Thyroid gland (tissue), 4 donors: ENCODE measurements around the gene CXXC1. TPM values are rescaled to one million over a fixed set of nuclear protein-coding genes. Genes with fewer than 3 reads are reported as not detected.
A peak's percentile ranks its signal among the peaks of the same experiment; 100 is the strongest.

Experiments
- DNase-seq, 2 donors: peaks; one replicate each; pipeline ENCODE4 v3.0.0-alpha.2; 2019
- H3K27ac ChIP-seq, 3 donors: fragments of 200-600 bp; sonication (generic); 1 replicate in 2 of 3; 2 replicates in 1 of 3; pipeline ENCODE4 v1.5.1; 2016 to 2019; ENCODE audit warnings: mild to moderate bottlenecking in 1 of 3, moderate library complexity in 1 of 3
- H3K27me3 ChIP-seq: fragments of 200-600 bp; sonication (generic); one replicate; pipeline ENCODE4 v1.5.1; 2019
- H3K36me3 ChIP-seq, 2 donors: fragments of 200-600 bp; sonication (generic); one replicate each; pipeline ENCODE4 v1.5.1; 2016 to 2019
- H3K4me1 ChIP-seq, 2 donors: fragments of 200-600 bp; sonication (generic); one replicate each; pipeline ENCODE4 v1.5.1; 2017 to 2019
- H3K4me3 ChIP-seq, 3 donors: fragments of 200-600 bp; sonication (generic); replicated peaks in 1 of 3; 1 replicate in 2 of 3; 2 replicates in 1 of 3; pipeline ENCODE4 v1.5.1; 2016; ENCODE audit warnings: mild to moderate bottlenecking in 1 of 3
- H3K9me3 ChIP-seq: fragments of 200-600 bp; sonication (generic); one replicate; pipeline ENCODE4 v1.5.1; 2017
- CTCF ChIP-seq, 6 experiments: fragments of 200-600 bp in 3 of 6; fragments of 450-650 bp in 3 of 6; sonication (generic) in 3 of 6; IDR thresholded peaks; one replicate each; pipeline ENCODE4 v1.5.1; 2016 to 2019; ENCODE audit warnings: antibody characterized with exemption in 6 of 6, mild to moderate bottlenecking in 2 of 6, inconsistent platforms in 1 of 6, moderate library complexity in 1 of 6
- POLR2A ChIP-seq, 2 donors: fragments of 450-650 bp; IDR thresholded peaks; one replicate each; pipeline ENCODE4 v1.6.1; 2017; ENCODE audit warnings: antibody characterized with exemption in 2 of 2, mild to moderate bottlenecking in 2 of 2, moderate library complexity in 1 of 2
- WGBS, 2 donors: methylation state at CpG; one replicate each; pipeline ENCODE4 v1.1.5; 2017; 5-methylcytosine and 5-hydroxymethylcytosine counted together
- intact Hi-C: fragments of 100-400 bp; cut with DNase I; formaldehyde crosslinking; loops from one replicate; pipeline ENCODE4 v1.15.1; 2023
- total RNA-seq, 4 donors: library from RNA; depleted of rRNA; stranded (reverse); fragments of >200 nt; gene quantifications; one replicate each; pipeline ENCODE4 v1.2.3, GENCODE V29; 2016

The CXXC1 gene
- total RNA-seq, 4 donors from 2014 or later, result 39.7 to 125 (median 62.7) TPM

- DNase-seq, result no peak
- 2 to 3% methylated on average over 8 of the region's 8 CpGs for WGBS, 2 donors
- Histone ChIP-seq H3K4me1 (peaks cover 0 to 8% of the 10 kb centered on the region in 2 donors), H3K27ac (no peak overlapping the region), H3K27me3 (no peaks in the 10 kb centered on the region), H3K9me3 (no peaks in the 10 kb centered on the region), H3K36me3 (no peaks in the 10 kb centered on the region), H3K4me3 (peak overlapping the region; percentile 5 to 40 (median 40))
- intact Hi-C loops, result no loop called here
- no peak for TF ChIP-seq CTCF (IDR thresholded peaks at IDR 0.05)
- no peak for TF ChIP-seq POLR2A (IDR thresholded peaks at IDR 0.05)
These were observed 19.9 kb upstream of the CXXC1 start for GRCh38 chr18:50307400-50307737.

GRCh38 chr18:50306944-50307343, 19.5 kb upstream of the CXXC1 start:
- 33 to 41% methylated on average over 8 of the region's 8 CpGs for WGBS, 2 donors
- Histone ChIP-seq H3K27ac (no peak overlapping the region), H3K4me3 (no peak overlapping the region), H3K36me3 (no peaks in the 10 kb centered on the region), H3K27me3 (no peaks in the 10 kb centered on the region), H3K9me3 (no peaks in the 10 kb centered on the region), H3K4me1 (peaks cover 0 to 8% of the 10 kb centered on the region in 2 donors)
- TF ChIP-seq POLR2A (IDR thresholded peaks at IDR 0.05), result no peak
- no peak for TF ChIP-seq CTCF (IDR thresholded peaks at IDR 0.05)
- DNase-seq, result peak in 1 of 2 donors; percentile 9
- intact Hi-C loops, result no loop called here

- Histone ChIP-seq H3K36me3 (no peaks in the 10 kb centered on the region), H3K27me3 (no peaks in the 10 kb centered on the region), H3K9me3 (no peaks in the 10 kb centered on the region), H3K4me3 (no peak overlapping the region), H3K4me1 (peaks cover 6% of the 10 kb centered on the region in 2 donors), H3K27ac (no peak overlapping the region)
- TF ChIP-seq POLR2A (IDR thresholded peaks at IDR 0.05), result no peak
- TF ChIP-seq CTCF (IDR thresholded peaks at IDR 0.05), result no peak
- 62 to 65% methylated on average over 5 of the region's 5 CpGs for WGBS, 2 donors
- no peak for DNase-seq
- intact Hi-C loops, result no loop called here
These were observed 13.6 kb upstream of the CXXC1 start for GRCh38 chr18:50301074-50301473.

GRCh38 chr18:50299626-50300388, 12.3 kb upstream of the CXXC1 start:
- intact Hi-C loops, result no loop called here
- WGBS, 2 donors, result 76 to 77% methylated on average over 7 of the region's 7 CpGs

More at GRCh38 chr18:50299626-50300388, 12.3 kb upstream of the CXXC1 start:
- TF ChIP-seq CTCF (IDR thresholded peaks at IDR 0.05), result no peak
- TF ChIP-seq POLR2A (IDR thresholded peaks at IDR 0.05), result no peak
- no peak overlapping the region for H3K27ac ChIP-seq
- peaks cover 6% of the 10 kb centered on the region in 2 donors for H3K4me1 ChIP-seq
- H3K36me3 ChIP-seq, result no peaks in the 10 kb centered on the region
- no peaks in the 10 kb centered on the region for H3K27me3 ChIP-seq
- DNase-seq, result no peak
- H3K4me3 ChIP-seq, result no peak overlapping the region
- no peaks in the 10 kb centered on the region for H3K9me3 ChIP-seq
